GM08714 (cell line): ENCODE measurements around the gene PALLD.

Experiments used
- H3K4me3 ChIP-seq: fragments of 200-500 bp; sonication (Bioruptor generic); 2 replicates; pipeline ENCODE4 v1.5.1; 2014; ENCODE audit warnings: mild to moderate bottlenecking, low read length, inconsistent platforms
- ZNF274 ChIP-seq: IDR thresholded peaks from 2 replicates; pipeline ENCODE4 v1.6.1; 2012; ENCODE audit warnings: mild to moderate bottlenecking, low read depth, low read length

Gene PALLD

GRCh38 chr4:168485156-168485910 is 11.5 kb upstream of the PALLD start:
- no peak for TF ChIP-seq ZNF274
- no peak overlapping the region for H3K4me3 ChIP-seq

GRCh38 chr4:168486912-168487281 is 10.0 kb upstream of the PALLD start:
- no peak overlapping the region for H3K4me3 ChIP-seq
- no peak for TF ChIP-seq ZNF274

GRCh38 chr4:168487282-168488035 is 9.4 kb upstream of the PALLD start:
- TF ChIP-seq ZNF274 = no peak
- H3K4me3 ChIP-seq = no peak overlapping the region

GRCh38 chr4:168488869-168489274 is 8.0 kb upstream of the PALLD start:
- no peak for TF ChIP-seq ZNF274
- no peak overlapping the region for H3K4me3 ChIP-seq

- no peak overlapping the region for H3K4me3 ChIP-seq
- no peak for TF ChIP-seq ZNF274
Measured at GRCh38 chr4:168489616-168490015, 7.2 kb upstream of the PALLD start.

- no peak overlapping the region for H3K4me3 ChIP-seq
- no peak for TF ChIP-seq ZNF274
Measured at GRCh38 chr4:168490711-168491110, 6.1 kb upstream of the PALLD start.

- no peak overlapping the region for H3K4me3 ChIP-seq
- no peak for TF ChIP-seq ZNF274
Measured at GRCh38 chr4:168491563-168491962, 5.3 kb upstream of the PALLD start.

GRCh38 chr4:168498251-168498650 is 1.4 kb downstream of the PALLD start:
- no peak for TF ChIP-seq ZNF274
- H3K4me3 ChIP-seq = no peak overlapping the region

GRCh38 chr4:168499241-168499640 is 2.4 kb downstream of the PALLD start:
- no peak overlapping the region for H3K4me3 ChIP-seq
- TF ChIP-seq ZNF274 = no peak

GRCh38 chr4:168501407-168501806 is 4.6 kb downstream of the PALLD start:
- TF ChIP-seq ZNF274 = no peak
- H3K4me3 ChIP-seq = no peak overlapping the region

- TF ChIP-seq ZNF274 = no peak
- H3K4me3 ChIP-seq = no peak overlapping the region
Measured at GRCh38 chr4:168502861-168503260, 6.0 kb downstream of the PALLD start.

- no peak overlapping the region for H3K4me3 ChIP-seq
- TF ChIP-seq ZNF274 = no peak
Measured at GRCh38 chr4:168503652-168504362, 7.0 kb downstream of the PALLD start.

GRCh38 chr4:168504526-168504925 is 7.7 kb downstream of the PALLD start:
- no peak overlapping the region for H3K4me3 ChIP-seq
- TF ChIP-seq ZNF274 = no peak

GRCh38 chr4:168506014-168506413 is 9.2 kb downstream of the PALLD start:
- no peak for TF ChIP-seq ZNF274
- no peak overlapping the region for H3K4me3 ChIP-seq
